ENCODE measurements around the gene MCM3AP.
"Not testable (repeated sequence)": the region's sequence is repeated elsewhere in the genome, so short reads cannot be mapped to it uniquely, and the experiment has no call there.

Gene MCM3AP

GRCh38 chr21:46244602-46245001, 40.8 kb downstream of the MCM3AP start:
- no peak for DNase-seq

DNA sequence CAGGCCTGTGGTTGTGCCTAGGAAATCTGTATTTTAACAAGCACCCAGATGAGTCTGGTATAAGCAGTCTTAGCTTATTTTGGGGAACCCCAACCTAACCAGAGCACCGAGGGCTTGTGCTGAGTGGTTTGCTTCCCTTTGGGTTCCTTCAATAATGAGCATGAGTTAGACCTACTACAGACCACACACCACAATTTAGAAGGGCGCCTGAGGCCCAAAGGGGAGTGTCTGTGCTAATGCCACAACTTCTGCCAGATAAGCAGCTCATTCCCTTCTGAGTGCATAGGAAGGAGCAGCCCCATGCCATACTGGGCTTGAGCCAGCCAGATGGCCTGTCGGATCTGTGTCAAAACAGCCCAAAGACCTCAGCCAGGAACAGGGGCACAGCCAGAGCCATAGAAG, 41.5 kb downstream of the MCM3AP start:
- peak in 5 of 58 donors; percentile 15 to 59 (median 23) for DNase-seq

DNA sequence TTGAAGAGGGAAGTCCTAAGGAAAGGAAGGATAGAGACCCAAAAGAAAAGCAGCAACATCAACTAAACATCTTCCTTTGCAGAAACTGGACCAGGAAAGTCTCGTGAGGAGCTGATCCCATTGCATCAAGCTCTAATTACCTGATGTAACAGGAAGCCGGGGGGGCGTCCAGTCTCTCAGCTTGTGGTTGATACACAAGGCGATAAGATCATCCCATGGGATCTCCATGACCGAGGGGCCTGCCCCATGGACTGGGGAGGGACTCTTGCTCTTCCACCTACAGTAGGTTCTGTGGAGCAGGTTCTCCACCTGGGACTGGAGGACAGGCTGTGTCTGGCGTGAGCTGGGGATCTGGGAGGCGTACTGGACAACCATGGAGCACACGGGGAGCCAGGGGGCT, 42.1 kb downstream of the MCM3AP start:
- no peak for DNase-seq

DNA sequence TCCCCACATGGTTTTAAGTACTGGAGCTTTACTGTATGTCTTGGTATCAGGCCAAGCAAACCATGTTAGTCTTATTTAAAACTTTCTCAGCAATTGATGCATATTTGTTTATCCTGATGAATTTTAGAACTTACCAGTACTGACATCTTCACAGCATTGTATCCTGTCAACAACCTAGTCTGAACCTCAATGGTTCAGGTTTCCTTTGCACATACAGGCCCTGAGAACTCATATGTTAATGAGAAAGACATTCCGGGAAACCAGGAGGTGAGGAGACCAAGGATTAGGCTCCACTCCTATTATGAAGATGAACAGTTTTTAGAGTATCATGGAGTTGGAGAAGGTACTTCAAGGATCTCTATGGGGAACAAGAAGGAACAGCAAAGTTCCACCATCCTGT, 43.8 kb downstream of the MCM3AP start:
- not testable (repeated sequence) for DNase-seq

DNA sequence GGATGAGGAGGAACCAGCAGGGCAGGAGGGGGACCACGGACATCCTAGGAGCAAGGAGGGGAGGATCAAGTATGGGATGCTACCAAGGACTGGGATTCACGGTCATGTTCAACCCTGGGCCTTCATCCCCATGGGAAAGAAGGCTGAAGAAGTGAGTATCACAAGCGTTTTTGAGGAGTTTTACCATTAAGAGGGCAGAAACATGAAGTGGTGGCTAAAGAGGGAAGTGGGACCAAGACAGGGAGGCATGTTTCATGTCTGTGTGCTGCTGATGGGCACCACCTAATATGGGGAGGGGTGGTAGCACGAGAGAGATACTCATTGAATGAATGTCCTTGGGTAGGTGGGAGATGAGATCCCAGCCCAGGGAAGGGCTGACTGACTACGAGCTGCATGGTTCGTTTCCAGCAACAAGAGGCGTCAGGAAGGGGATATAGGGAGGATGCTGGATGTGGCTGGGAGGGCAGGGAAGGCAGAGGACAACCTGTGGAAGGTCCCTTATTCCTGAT, 45.5 kb downstream of the MCM3AP start:
- no peak for DNase-seq

DNA sequence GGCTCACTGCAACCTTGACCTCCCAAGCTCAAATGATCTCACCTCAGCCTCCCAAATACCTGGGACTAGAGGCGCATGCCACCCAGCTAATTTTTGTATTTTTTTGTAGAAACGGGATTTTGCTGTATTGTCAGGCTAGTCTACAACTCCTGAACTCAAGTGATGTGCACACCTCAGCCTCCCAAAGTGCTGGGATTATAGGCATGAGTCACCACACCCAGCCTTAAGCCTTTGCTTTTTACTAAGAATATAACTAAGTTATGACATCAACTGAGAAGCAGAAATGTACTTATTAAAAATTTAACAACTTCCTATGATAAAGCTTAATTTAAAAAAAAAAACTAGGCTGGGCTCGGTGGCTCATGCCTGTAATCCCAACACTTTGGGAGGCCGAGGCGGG, 47.9 kb downstream of the MCM3AP start:
- DNase-seq, result no peak

GRCh38 chr21:46234436-46234950, 50.9 kb downstream of the MCM3AP start:
- no peak for DNase-seq

- no peak for DNase-seq
These were observed 55.5 kb downstream of the MCM3AP start for GRCh38 chr21:46229923-46230260.

DNA sequence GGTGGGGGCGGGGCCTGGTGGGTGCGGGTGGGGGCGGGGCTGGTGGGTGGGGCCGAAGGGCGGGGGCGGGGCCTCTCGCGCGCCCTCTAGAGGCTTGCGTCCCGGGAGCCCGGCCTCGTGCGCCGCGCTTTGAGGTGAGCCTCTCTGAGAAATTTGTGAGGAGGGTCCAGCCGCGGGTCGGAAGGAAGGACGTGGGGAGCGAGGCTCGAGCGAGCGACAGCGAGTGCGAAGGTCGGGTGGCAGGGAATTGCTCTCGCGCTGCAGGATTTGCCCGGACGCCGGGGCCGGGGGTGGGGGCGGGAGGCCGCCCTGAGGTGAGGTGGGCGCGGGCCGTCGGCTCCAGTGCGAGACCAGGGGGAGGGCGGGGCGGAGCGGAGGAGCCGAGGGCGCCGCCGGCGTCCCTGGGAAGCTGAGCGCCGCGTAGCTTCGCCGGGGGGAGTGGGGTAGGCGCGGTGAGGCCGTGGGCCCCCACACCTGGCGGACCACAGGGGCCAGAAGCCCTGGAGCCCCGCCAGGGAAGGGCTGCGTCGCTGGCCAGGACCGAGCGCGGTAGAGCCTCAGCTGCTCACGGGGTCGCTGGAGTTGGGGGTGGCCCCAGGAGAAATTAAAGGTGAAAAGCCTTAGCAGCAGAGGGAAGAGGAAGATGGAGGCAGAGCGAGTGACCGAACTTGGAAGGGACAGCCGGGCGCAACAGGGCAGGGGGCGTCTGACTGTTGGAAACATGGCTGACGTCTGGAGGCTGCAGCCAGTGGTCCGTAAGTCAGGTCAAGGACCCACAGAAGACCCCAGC, 56.1 kb downstream of the MCM3AP start:
- DNase-seq, result peak in 8 of 58 donors; percentile 47 to 82 (median 61)

GRCh38 chr21:46228345-46229051, 56.9 kb downstream of the MCM3AP start, which contains the start of gene LSS:
LSS (minus strand) TSS chr21:46228774; CDS start chr21:46228745, 29 bp downstream.
- peak; percentile 55 to 99 (median 94) for DNase-seq

DNA sequence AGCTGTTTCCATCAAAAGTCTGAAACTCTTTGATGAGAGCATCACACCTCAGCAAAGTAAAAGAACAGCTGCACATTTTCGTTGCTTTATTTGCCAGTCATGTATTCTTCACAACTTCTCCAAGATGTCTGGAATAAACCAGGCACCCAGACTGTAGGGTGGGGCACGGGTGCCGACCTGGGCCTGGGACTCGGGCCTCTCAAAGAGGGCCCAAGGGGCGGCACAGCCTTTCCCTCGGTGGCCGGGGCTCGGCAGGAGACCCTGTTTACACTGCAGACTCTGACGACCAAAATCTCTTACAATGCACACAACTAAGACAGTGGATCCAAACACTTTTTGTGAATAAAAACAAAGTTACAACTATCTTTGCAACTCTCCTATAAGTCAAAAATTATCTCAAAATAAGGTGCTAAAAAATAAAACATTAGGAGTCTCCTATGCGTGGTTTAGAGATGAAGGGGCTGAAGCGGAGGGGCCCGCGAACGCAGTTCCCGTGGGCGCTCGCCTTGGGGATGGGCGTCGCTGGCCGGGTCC, 57.5 kb downstream of the MCM3AP start:
- no peak for DNase-seq

- DNase-seq, result peak in 3 of 58 donors; percentile 10 to 32 (median 13)
These were observed 58.4 kb downstream of the MCM3AP start for GRCh38 chr21:46226920-46227599.

- DNase-seq, result peak in 2 of 58 donors; percentile 44 to 47
These were observed 59.3 kb downstream of the MCM3AP start for GRCh38 chr21:46226146-46226545.

- not testable (repeated sequence) for DNase-seq
These were observed 61.8 kb downstream of the MCM3AP start for GRCh38 chr21:46223661-46224060.

DNA sequence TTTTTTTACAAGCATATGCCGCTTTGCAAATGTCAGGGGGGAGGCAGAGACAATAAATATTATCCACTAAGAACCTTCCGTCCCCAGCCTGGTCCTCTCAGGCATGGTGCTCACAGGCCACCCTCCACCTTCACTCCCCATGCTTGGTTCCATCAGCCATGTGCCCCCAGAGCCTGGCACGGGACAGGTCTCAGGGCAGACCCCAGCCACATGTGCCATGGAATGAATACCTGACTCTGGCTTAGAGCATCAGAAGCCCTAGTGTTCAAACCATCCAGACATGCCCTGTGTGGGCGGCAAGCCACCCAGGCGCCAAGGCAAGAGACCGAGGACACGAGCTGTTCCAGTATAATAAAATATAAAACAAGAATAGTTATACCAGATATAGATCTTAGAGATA, 62.2 kb downstream of the MCM3AP start:
- DNase-seq, result no peak

- no peak for DNase-seq
These were observed 62.8 kb downstream of the MCM3AP start for GRCh38 chr21:46222436-46223116.

DNA sequence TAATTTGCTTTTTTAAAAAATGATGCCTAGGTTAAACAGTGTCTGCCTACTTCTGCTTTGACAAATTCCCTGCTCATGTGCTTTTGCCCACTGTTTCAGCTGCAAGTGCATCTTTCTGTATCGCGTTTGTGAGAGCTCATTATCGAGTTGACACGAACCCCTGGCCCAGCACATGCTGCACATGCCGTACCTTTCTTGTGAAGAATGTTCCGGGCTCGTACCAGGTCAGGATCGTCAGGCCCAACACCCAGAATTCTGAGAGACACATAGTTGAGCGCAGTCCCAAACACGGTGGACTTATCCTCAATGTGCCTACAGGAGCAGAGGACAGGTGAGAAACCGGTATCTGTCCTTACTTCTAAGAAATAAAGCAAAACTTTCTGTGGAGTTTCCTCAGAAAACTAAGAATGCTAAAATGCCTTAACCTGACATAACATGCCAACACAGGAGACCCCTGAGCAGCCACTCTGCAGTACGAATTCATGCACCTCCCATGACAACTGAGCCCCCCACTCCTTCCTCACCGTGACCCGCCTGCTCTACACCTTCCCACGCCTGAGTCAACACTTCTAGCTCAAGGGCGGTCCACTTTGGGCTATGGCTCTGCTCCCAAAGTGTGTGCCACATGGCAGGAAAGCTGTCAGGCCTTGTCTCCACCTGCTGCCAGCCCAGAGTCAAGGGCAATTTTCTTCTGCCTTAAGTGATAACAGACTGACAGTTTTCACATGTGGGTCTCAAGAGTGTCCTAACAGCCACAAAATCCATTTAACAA, 63.6 kb downstream of the MCM3AP start:
- DNase-seq, result no peak

GRCh38 chr21:46220847-46221246, 64.6 kb downstream of the MCM3AP start:
- no peak for DNase-seq

DNA sequence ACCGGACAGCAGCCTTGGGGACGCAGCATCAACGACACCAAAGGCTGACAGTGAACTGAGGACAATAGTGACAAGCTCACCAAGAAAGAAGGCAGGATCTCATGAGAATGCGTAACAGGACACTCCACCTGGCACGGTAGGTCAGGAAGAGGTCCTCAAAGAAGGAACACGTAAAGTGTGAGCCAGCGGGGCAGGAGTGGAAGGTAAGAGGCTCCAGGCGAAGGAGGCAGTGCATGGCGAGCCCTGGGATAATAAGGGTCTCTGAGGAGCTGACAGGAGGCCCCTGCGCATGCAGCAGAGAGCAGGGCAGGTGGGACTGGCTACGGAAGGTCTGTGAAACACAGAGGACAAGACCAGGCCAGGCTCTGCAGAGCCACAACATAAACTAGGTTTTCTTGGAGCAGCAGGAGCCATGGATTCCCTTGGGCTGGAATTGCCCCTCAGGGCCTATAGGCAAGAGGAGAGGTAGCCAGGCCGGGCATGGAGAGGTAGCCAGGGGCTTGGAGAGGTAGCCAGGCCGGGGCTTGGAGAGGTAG, 65.1 kb downstream of the MCM3AP start:
- no peak for DNase-seq
